Measurements from ENCODE around the gene SLC43A2. TPM values are rescaled to one million over a fixed set of nuclear protein-coding genes. Genes with fewer than 3 reads are reported as not detected.
"Not testable (repeated sequence)": the region's sequence is repeated elsewhere in the genome, so short reads cannot be mapped to it uniquely, and the experiment has no call there.

Gene SLC43A2
- total RNA-seq, 1 donor from 2014 or later: 5.5 TPM

DNA sequence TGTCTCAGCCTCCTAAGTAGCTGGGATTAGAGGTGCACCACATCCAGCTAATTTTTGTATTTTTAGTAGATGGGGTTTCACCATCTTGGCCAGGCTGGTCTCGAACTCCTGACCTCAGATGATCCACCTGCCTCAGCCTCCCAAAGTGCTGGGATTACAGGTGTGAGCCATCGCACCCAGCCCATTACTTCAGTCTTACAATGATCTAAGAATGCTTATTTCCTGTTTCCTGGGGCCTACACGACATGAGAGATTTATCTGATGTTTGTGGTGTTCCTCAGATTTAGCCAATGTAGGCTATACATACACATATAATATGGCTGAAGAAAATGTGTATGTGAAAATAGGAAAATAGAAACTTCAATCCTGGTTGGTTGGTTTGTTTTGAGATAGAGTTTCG lies 101.8 kb downstream of the SLC43A2 start:
- not testable (repeated sequence) for ATAC-seq; DNase-seq (ENCODE audit: missing footprints)

DNA sequence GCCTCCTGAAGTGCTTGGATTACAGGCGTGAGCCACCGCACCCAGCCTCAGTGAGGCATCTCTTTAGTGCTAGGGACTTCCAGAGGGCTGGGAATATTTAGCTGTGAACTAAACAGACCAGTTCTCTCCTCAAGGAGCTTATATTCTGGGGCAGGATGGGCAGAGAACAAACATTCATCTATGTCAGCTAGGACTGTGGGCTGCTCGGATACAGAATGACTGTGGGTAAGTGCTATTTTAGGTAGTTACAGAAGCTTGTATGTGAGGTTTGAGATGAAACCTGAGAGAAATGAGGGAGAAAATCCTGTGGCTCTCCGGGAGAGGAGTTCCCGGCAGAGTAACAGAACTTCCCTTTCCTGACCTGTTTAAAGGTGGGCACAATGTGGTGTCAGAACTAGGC lies 106.0 kb downstream of the SLC43A2 start:
- ATAC-seq (no peak), DNase-seq (ENCODE audit: missing footprints) (no peak)
- intact Hi-C loops (cut with DNase I): no loop called here

More for the DNA sequence above, 101.8 kb downstream of the SLC43A2 start:
- intact Hi-C loops (cut with DNase I): not testable (repeated sequence)

DNA sequence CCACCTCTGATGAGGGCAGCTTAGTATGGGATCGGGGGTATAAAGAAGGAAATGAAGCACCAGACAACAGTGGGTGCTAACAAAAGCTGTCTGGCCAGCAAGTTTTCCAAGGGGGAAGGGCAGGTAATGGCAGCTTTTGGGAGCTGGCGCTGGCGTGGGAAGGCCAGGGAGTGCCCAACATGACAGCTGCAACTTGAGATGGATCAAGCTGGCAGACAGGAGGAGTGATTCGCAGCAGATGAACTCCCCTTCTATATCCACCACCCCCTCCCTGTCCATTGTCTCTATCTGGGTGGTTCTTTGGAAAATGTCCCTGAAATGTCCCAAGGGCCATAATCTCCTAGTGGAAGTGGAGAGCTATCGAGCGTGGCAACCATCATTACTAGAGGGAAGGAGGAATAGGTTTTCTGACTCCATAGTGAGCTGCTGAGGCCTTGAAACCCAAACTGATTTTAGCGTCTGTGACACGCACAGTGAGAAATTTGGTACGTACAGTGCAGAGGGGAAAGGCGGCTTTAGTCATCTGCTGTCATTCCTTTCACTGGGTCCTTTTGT lies 107.5 kb downstream of the SLC43A2 start:
- ATAC-seq (no peak), DNase-seq (ENCODE audit: missing footprints) (no peak)
- intact Hi-C loops (cut with DNase I): no loop called here

DNA sequence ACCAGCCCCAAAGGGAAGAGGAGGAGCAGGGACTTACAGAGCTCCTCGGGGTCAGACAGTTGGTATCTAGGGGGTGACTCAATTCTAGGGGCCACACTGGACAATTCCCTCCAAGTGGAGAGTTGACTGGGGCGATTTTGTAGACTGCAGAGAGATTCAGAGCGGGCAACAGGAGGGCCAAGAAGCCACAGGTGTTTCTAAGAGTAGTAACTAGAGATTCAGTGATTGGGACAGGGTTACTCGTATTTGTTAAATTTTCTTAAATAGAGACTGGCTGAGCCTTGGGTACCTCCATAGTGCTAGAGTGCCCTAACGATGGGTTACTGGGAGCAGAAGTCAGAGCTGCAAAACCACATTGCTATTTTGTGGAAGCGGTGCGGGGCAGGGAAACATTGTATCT lies 109.0 kb downstream of the SLC43A2 start:
- intact Hi-C loops (cut with DNase I): loop anchor here (5.0 kb wide), 2 partner anchors 172 to 242 kb away; partner anchors contain the start of gene TRARG1
- ATAC-seq: no peak

More for the DNA sequence above, 109.0 kb downstream of the SLC43A2 start:
- DNase-seq (ENCODE audit: missing footprints): no peak

Other genes with a start within 250 kb of the SLC43A2 start
- 640 TPM for gene YWHAE, start 228.6 kb downstream of the SLC43A2 start, total RNA-seq
- 43.9 TPM for gene CRK, start 172.6 kb downstream of the SLC43A2 start, total RNA-seq
- 196 TPM for gene MYO1C, start 136.1 kb downstream of the SLC43A2 start, total RNA-seq
- 35.4 TPM for gene INPP5K, start 112.2 kb downstream of the SLC43A2 start, total RNA-seq
- 52.9 TPM for gene PITPNA, start 66.0 kb downstream of the SLC43A2 start, total RNA-seq
- 12.4 TPM for gene SCARF1, start 16.9 kb upstream of the SLC43A2 start, total RNA-seq
- gene RILP, start 21.0 kb upstream of the SLC43A2 start, total RNA-seq: 73.0 TPM
- gene PRPF8, start 56.0 kb upstream of the SLC43A2 start, total RNA-seq: 120 TPM
- gene TLCD2, start 81.5 kb upstream of the SLC43A2 start, total RNA-seq: 2.4 TPM
- gene WDR81, start 95.9 kb upstream of the SLC43A2 start, total RNA-seq: 10.4 TPM
- gene SERPINF2, start 114.0 kb upstream of the SLC43A2 start, total RNA-seq: 0.73 TPM
- 198 TPM for gene SERPINF1, start 133.2 kb upstream of the SLC43A2 start, total RNA-seq
- 9.9 TPM for gene SMYD4, start 201.1 kb upstream of the SLC43A2 start, total RNA-seq
- 56.3 TPM for gene RPA1, start 201.2 kb upstream of the SLC43A2 start, total RNA-seq